HCEC 1CT (cell line): Measurements from ENCODE around the gene CCDC188.

Experiments used
- DNase-seq: peaks from one replicate; pipeline ENCODE4 v3.0.0-alpha.2; 2017

Gene CCDC188

GRCh38 chr22:20147237-20147988, 3.4 kb downstream of the CCDC188 start:
- no peak for DNase-seq

- DNase-seq: no peak
Observed at GRCh38 chr22:20146777-20147176, 4.1 kb downstream of the CCDC188 start.

GRCh38 chr22:20145832-20146223, 5.0 kb downstream of the CCDC188 start:
- no peak for DNase-seq

GRCh38 chr22:20145206-20145831, 5.5 kb downstream of the CCDC188 start:
- DNase-seq: no peak

GRCh38 chr22:20143883-20144665, 6.8 kb downstream of the CCDC188 start:
- no peak for DNase-seq

- DNase-seq: no peak
Observed at GRCh38 chr22:20142711-20143621, 7.9 kb downstream of the CCDC188 start.

- peak; percentile 67 for DNase-seq
Observed at GRCh38 chr22:20141186-20142077, 9.4 kb downstream of the CCDC188 start.

- DNase-seq: no peak
Observed at GRCh38 chr22:20140521-20140964, 10.3 kb downstream of the CCDC188 start.

- DNase-seq: no peak
Observed at GRCh38 chr22:20140107-20140445, 10.8 kb downstream of the CCDC188 start.

GRCh38 chr22:20139391-20140106, 11.3 kb downstream of the CCDC188 start:
- DNase-seq: no peak

GRCh38 chr22:20138868-20139267, 12.0 kb downstream of the CCDC188 start:
- no peak for DNase-seq

GRCh38 chr22:20138417-20138738, 12.5 kb downstream of the CCDC188 start:
- no peak for DNase-seq

- no peak for DNase-seq
Observed at GRCh38 chr22:20137671-20138416, 13.0 kb downstream of the CCDC188 start.

- DNase-seq: no peak
Observed at GRCh38 chr22:20137113-20137512, 13.7 kb downstream of the CCDC188 start.

- no peak for DNase-seq
Observed at GRCh38 chr22:20136603-20136873, 14.3 kb downstream of the CCDC188 start.

GRCh38 chr22:20135806-20136602, 14.9 kb downstream of the CCDC188 start:
- no peak for DNase-seq

- DNase-seq: no peak
Observed at GRCh38 chr22:20135265-20135664, 15.6 kb downstream of the CCDC188 start.

GRCh38 chr22:20133930-20134549, 16.8 kb downstream of the CCDC188 start:
- no peak for DNase-seq

GRCh38 chr22:20132686-20133246, 18.1 kb downstream of the CCDC188 start:
- no peak for DNase-seq
